ENCODE measurements around the gene WDR47.
"Not testable (repeated sequence)": the region's sequence is repeated elsewhere in the genome, so short reads cannot be mapped to it uniquely, and the experiment has no call there.

The WDR47 gene

DNA sequence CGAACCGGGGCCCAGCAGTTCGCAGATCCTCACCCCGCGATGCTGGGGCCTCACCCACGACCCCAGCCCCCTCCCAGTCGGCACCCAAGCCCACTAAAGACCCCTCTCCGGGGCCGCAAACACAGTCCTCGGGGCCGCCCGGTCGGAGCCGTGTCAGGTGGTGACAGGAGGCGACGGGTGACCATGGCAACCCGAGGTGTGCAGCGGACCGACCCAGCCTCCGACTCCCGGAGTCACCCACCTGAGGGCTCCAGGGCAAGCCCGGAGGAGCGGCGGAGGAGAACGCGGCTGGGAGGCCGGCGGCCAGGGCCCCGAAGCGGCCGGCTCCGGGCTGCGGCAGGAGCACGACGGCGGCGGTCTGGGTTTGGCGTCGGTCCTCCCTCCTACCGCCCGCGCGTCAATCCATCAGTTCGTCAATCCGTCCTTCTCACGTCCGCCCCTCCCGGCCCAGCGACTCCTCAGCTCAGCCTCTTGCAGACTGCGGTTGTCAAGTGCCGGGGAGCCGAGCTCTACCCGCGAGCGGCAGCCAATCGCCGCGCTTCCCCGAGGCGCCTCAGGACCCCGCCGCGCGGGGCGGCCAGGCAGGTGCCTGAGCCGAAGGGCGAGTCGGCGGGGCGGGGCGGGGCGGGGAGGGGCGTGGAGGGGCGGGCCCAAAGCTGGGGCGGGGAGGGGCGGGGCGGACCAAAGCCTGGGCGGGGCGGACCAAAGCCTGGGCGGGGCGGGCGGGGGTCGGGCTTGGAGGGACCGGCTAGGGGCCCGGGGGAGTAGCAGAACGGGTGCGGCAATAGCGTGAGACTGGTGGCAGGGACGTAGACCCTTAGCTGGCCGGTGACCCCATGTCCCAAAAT is at the start of gene WDR47:
WDR47 (minus strand) TSS at position 482 of the 848 bp plus-strand sequence. CDS start 18,590 bp downstream, outside the sequence.
- DNase-seq, result peak; percentile 88 to 95 (median 91)

DNA sequence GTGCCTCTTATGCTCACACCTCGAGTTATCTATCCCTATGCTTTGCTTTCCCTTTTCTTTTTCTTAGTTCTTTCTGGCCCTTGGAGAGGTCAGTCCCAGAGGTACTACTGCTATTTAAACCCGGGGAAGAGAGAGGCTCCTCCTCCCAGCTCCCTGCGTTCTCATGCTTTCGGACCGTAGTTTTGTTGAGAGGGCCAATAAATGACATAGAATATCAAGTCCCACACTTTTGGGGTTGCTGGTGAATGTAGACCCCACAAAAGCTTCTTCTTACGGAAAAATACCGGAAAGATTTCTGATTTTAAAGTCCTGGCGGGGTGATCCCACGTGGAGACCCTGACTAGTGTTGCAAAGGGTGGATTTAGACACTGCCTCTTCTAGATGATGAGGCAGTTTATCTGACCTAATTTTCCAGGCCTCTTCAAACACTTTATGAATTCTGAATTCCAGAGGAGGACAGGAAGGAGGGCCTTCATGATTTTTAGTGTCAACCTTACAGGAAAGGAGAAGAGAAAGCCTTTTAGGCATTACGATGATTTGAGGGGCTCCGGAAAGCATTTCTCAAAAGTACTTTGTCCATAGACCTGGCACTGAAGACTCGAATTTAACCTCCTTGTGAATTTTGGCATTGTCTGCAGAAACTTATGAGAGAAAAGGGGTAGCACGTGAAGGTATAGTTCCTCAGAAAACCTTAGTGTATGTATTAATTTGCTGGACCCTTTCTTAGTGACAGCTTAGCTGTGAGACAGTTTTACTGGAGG is 49.4 kb upstream of the WDR47 start:
- no peak for DNase-seq

DNA sequence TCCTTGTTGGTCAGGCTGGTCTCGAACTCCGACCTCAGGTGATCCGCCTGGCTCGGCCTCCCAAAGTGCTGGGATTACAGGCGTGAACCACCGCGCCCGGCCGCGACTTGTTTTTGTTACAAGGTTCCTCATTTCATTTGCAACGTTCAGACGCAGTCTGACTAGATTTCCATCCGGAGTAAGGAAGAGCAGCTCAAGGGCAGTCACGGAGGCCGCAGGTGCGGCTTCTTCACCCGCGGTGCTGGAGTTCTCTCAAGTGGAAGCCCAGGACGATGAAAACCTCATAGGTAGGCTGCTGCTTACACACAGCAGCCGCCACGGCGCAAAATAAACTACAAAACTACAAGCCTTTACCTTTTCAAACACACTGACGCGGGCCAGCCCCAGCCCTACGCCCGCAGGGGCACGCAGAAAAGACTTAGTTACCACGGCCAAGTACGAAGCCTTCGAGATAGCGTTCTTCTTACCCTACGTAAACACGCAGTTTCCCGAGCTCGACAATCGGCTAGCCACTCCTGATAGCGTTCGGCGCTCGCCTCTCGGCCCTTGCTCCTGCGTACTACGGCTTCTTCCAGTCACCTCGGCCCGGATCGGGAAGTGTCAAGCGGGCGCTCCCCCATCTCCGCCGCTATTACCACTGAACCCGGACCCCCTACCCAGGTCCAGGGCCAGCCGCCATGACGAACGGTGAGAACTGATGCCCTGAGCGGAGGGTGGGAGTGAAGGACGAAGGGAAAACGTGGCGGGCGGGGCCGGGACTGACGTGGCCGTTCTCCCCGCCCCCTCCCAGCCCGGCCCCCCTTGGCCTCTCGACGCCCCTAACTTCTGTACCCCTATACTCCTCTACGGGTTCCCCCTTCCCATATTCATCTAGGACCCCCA is 48.5 kb upstream of the WDR47 start, which contains the start of gene TMEM167B:
TMEM167B (plus strand) TSS at position 569 of the 882 bp plus-strand sequence; CDS start at position 678, 109 bp downstream.
- DNase-seq, result peak; percentile 57 to 75 (median 68)

DNA sequence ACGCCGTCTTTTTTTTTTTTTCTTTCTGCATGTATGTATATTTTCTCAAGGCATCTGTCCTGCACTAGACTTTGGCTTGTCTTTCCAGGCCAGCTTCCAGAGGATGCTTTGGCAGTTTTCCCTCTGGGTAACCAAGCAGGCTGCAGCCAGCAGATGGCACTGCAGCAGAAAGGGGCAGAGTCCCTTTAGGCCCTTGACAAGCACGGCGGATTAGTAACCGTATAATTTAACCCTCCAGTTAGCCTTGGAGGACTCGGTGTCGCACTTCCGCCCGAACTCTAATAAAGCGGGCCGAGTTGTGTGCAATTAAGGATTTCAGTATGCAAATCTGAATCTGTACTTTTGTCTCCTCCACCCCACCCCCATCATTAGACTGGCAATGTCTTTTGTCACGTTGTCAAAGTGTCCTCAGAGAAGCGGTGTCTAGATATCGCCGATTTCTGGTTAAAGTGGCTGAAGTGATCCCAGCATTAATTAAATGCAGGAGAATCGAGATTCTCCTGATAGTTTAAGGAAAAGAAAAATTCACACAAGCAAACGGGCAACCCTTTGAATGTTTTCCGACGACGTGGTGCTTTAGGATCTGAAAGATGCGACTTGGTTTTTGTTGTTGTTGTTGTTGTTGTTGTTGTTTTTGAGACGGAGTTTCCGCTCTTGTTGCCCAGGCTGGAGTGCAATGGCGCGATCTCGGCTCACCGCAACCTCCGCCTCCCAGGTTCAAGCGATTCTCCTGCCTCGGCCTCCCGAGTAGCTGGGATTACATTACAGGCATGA is 47.5 kb upstream of the WDR47 start:
- no peak for DNase-seq

DNA sequence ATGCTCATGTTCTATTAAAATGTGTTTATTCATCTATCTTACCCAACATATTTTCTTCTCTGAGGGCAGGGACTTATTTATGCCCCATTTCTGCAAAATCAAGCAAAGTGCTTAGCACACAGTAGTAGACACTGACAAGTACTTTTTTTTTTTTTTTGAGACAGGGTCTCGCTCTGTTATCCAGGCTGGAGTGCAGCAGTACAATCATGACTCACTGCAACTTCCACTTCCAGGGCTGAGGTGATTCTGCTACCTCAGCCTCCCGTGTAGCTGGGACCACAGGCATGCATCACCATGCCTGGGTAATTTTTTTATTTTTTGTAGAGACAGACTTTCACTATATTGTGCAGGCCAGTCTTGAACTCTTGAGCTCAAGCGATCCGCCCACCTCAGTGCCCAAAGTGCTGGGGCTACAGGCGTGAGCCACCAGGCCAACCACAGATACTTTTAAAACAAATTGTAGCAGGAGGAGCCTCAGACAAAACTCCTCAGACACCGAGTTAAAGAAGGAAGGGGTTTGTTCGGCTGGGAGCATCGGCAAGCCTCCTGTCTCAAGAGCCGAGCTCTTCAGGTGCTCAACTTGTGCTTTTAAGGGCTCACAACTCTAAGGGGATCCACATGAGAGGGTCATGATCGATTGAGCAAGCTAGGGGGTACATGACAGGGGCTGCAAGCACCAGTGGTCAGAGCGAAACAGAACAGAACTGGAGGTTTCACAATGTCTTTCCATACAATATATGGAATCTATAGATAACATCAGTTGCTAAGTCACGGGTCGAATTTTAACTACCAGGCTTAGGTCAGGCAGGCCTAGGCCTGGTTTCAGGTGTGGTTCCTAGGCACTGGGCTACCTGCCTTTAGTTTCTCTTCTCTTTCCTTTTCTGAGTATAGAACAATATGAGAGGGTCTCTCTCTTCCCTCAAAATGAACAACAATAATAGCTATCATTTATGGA is 42.9 kb upstream of the WDR47 start:
- DNase-seq, result no peak

DNA sequence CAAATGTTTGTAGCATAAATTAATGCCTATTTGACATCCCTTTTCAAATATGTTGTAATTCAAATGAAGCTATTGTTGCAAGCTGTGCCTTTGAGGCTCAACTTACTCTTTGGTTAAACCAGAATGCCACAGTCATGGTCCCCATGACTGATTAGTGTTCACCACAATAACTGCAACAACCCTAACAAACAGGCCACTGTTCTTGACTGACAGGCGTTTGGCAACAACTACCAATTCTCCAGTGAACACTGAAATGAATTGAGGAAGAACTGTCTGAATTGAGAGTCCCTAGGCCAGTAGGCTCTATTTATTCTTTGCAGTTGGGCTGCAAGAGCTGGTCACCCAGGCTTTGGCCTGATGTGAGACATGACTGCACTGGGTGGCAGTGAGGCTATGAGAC is 42.0 kb upstream of the WDR47 start:
- DNase-seq, result no peak

DNA sequence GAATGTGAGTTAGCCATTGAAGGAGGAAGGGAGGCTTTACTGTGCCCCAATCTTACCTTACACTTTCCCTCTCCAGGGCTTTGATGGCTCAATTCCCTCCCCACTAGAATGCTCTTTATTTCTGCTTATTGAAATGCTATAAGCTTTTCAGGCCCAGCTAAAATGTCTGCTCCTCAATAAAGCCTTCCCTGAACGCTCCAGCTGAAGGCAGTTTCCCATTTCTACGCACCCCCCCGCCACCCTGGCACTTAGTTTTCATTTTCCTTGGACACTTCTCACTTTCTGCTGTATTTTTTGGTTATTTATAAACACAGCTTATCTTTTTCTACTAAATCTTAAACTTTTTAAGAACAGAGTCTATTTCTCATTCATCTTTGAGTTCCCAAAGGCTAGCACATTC is 41.6 kb upstream of the WDR47 start:
- DNase-seq, result no peak

DNA sequence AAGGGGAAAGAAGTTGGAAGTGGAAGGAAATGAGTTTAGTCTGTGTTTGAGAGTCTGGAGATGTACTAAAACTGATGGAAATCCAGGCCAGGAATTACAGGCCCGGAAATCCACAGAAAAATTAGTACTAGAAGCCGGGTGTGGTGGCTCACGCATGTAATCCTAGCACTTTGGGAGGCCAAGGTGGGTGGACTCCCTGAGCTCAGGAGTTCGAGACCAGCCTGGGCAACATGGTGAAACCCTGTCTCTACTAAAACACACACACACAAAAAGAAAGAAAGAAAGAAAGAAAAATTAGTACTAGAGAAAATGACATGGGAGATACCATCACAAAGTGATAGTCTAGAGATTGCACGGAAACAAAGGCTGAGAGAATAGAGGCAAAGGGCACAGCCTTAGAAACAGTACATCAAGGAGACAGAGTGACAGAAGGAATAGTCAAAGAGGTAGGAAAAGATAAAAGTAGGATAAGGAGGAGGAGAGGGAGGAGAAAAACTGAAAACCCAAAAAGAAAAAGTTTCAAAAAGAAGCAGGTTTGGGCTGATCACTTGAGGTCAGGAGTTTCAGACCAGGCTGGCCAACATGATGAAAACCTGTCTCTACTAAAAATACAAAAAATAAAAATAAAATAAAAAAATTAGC is 38.7 kb upstream of the WDR47 start:
- DNase-seq, result no peak

DNA sequence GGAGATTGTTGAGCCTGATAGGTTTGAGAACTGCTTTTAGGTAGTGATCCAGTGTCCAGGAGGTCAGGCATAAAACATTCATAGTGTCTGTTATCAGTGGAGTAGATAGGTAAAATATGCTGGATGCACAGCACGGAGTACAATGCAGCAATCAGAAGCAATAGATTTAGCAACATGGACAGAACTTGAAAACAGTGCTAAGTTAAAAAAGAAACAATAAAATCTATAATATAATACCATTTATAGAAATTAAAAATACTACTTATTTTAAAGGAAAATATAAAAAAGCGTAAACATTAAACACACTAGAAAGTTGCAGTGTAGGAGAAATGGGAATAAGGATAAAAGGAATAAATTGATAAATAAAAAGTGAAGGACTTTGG is 37.3 kb upstream of the WDR47 start:
- DNase-seq, result no peak

DNA sequence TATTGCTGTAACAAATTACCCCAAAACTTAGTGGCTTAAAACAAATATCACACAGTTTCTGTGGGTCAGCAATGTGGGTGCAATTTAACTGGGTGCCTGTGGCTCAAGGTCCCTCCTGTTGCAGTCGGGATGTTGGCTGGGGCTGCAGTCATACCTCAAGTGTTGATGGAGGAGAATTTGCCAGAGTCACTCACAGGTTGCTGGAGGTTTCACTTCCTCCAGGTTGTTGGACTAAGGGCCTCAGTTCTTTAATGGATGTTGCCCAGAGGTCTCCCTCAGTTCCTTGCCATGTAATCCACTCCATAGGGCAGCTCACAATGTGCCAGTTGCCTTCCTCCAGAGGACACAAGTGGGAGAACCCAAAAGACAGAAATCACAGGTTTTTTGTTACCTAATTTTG is 36.4 kb upstream of the WDR47 start:
- DNase-seq, result no peak

DNA sequence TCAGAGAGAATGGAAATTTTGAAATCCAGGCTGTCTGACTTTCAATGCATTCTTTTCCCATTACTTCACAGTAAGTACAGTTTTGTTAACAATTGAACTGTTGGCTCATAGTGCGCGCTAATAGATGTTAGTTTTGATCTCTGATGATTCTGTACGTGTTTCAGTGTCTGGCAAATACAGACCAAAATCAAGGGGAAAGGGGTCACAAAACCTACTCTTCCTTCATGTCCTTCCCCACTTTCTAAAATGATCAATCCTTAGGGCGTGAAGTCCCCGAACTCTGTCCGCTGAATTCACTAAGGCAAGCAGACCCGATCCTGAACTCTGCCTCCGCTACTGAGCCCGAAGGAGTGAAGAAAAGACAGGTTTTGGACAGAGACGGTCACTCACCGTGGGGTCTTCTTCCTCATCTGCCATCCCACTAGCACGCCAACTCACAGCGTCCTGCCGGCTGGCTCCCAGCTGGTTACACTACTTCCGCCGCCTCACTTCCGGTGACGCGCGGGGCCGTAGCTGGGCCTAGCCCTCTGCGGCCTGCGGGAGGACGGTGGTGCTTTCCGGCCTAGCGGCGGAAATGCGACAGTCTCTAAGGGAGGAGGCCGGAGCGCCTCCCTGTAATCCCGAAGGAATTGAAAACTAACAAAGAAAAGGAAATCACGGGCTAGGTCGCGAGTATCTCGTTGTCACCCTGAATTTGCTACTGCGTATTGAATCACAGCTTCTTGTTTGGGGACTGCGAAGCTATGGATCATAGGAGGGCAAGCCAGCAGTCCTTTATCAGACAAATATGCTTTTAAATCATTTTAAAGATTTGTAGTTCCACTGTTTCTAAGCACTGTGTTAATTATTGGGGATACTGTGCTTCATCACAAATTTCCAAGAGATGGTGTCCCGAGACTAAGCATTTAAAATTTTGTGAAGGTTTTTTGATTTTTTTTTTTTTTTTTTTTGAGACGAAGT is 33.9 kb upstream of the WDR47 start, which contains the start of gene TAF13:
TAF13 (minus strand) TSS at position 473 of the 960 bp plus-strand sequence; CDS start at position 417, 56 bp downstream.
- DNase-seq, result peak; percentile 68 to 75 (median 72)

DNA sequence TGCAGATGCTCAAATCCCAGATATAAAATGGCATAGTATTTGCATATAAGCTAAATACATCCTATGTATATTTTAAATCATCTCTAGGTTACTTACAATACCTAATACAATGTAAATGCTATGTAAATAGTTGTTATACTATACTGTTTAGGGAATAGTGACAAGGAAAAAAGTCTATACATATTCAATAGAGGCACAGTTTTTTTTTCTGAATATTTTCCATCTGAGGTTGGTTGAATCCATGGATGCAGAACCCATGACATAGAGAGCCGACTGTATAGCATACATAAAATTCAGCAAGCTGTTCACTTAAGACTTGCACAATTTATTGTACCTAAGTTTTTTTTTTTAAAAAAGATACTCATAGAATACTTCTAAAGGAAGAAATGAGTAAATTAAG is 27.4 kb upstream of the WDR47 start:
- no peak for DNase-seq

DNA sequence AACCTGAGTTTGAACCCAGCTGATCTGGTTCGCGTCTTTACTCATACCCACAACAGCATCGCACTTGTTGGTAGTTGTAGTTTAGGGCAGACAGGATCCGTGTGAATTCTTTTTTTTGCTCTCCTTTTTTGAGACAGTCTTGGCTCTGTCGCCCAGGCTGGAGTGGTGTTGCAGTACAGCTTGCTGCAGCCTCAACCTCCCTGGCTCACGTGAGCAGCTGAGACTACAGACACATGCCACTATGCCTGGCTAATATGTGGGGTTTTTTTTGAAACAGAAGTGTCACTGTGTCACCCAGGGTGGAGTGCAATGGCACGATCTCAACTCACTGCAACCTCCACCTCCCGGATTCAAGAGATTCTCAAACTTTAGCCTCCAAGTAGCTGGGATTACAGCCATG is 26.0 kb upstream of the WDR47 start:
- DNase-seq, result no peak

DNA sequence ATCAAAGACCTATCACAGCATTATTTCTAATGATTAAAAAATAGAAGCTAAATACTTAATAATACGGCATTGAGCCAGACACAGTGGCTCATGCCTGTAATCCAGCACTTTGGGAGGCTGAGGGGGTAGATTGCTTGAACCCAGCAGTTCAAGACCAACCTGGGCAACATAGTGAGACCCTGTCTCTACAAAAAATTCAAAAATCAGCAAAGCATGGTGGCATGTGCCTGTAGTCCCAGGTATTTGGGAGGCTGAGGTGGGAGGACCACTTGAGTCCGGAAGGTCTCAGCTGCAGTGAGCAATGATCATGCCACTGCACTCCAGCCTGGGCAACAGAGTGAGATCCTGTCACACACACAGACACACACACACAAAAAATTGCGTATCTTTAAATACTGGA is 23.2 kb upstream of the WDR47 start:
- DNase-seq, result no peak

DNA sequence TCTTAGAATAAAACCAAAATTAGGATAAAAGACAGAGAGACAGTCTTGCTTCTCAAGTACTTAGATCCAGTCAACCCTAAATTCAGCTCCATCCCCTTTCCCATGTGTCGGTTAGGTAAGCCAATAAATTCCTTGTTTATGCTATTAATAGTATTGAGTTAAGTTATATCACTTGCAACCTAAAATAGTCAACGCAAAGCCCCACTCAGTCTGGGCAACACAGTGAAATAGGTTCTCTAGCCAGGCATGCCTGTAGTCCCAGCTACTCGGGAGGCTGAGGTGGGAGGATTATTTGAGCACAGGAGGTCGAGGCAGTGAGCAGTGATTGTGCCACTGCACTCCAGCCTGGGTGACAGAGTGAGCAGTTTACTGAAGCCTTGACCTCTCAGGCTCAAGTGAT is 19.3 kb upstream of the WDR47 start:
- DNase-seq, result no peak

DNA sequence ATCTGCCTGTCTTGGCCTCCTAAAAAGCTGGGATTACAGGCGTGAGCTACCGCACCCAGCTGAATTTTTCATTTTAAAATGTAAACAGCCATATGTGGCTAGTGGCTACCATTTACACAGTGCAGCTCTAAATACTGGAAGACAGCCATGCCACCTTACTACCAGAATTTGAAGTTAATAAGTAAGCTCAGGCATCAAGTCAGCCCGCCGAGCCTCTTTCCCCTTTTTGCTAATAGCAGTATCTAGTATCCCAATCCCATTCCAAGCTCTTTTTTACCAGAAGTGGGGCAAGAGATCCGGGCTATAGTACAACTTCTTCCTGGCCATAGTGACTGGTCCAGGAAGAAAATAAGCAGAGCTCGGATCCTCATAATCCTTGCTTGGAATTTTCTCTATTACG is 18.8 kb upstream of the WDR47 start:
- DNase-seq, result no peak

DNA sequence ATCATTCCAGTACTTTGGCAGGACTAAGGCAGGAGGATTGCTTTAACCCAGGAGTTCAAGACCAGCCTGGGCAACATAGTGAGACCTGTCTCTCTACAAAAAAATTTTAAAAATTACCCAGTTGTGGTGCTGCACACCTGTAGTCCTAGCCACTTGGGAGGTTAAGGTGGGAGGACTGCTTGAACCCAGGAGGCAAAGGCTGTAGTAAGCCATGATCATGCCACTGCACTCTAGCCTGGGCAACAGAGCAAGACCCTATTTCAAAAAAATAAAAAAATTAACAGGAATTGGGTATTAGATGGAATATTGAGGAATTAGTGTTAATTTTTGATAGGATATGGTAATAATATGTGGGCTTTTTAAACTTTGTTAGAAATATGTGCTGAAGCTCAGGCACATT is 17.1 kb upstream of the WDR47 start:
- DNase-seq, result no peak

DNA sequence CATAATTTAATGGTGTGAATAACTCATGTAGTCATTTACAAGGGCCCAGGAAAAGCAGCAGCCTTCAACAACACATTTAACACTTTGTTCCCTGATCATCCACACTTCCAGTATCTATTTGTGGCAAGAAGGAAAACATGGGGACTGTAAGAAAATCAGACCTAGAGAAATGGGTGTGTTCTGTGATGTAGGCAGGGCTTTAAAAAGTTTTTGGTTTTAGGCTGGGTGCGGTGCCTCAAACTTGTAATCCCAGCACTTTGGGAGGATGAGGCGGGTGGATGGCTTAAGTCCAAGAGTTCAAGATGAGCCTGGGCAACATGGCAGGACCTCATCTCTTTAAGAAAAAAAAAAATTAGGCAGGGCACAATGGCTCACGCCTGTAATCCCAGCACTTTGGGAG is 14.2 kb upstream of the WDR47 start:
- no peak for DNase-seq

DNA sequence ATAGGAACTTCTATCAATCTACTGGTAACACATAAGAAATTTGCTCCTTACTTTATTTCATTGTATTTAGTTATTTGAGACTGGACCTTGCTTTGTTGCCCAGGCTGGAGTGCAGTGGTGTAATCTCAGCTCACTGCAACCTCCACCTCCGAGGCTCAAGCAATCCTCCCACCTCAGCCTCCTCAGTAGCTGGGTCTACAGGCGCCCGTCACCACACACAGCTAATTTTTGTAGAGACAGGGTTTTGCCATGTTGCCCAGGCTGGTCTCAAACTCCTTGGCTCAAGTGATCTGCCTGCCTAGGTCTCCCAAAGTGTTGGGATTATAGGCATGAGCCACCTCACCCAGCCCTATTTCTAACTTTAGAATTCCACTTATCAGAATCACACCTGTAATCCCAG is 10.2 kb upstream of the WDR47 start:
- not testable (repeated sequence) for DNase-seq
